ENCODE results near the gene C5orf34. TPM values are rescaled to one million over a fixed set of nuclear protein-coding genes. Genes with fewer than 3 reads are reported as not detected.
A peak's percentile ranks its signal among the peaks of the same experiment; 100 is the strongest.

C5orf34 gene
- polyA plus RNA-seq, 1 of the 3 experiments (the other 2 are of a cell fraction): 2.9 TPM

DNA sequence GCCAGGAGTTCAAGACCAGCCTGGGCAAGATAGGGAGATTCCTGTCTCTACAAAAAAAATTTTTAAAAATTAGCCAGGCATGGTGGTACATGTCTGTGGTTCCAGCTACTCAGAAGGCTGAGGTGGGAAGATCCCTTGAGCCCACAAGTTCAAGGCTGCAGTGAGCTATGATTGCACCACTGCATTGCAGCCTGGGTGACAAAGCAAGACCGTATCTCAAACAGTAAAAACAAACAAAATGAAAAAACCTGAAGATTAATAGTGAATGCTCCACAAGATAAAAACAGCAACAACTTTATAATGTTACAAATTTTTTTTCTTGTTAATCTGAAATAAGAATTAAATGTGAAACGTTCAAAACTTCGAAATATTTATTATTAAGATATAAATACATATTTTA is 28.6 kb downstream of the C5orf34 start:
- Histone ChIP-seq H3K27ac (ENCODE audit: low read depth in 2 of 2, low read length in 1 of 2) (no peak overlapping the region), H3K4me2 (no peak overlapping the region), H2AFZ (ENCODE audit: low read depth) (no peak overlapping the region), H3K36me3 (replicated peaks in 1 of 2; ENCODE audit: control insufficient read depth in 1 of 2, insufficient read depth in 2 of 2, low read length in 1 of 2) (peaks cover 24 to 39% of the 10 kb centered on the region in 2 experiments), H3K4me1 (ENCODE audit: control insufficient read depth in 1 of 2, insufficient read depth in 2 of 2, low read depth in 1 of 2, low read length in 1 of 2) (peaks cover 0 to 7% of the 10 kb centered on the region in 2 experiments; a peak in 2 of 4 replicates), H3F3A (replicated peaks; ENCODE audit: insufficient read depth) (peaks cover 5% of the 10 kb centered on the region), H4K20me1 (ENCODE audit: insufficient read depth) (no peaks in the 10 kb centered on the region), H3K4me3 (ENCODE audit: low read depth in 2 of 2, low read length in 1 of 2) (no peak overlapping the region), H3K27me3 (ENCODE audit: insufficient read depth) (no peaks in the 10 kb centered on the region), H3K9me3 (no peaks in the 10 kb centered on the region), H3K79me2 (ENCODE audit: insufficient read depth) (peaks cover 20% of the 10 kb centered on the region), H3K9me2 (no peaks in the 10 kb centered on the region), H3K9ac (no peak overlapping the region)
- no peak for DNase-seq
- ChIA-PET POLR2A (no interaction called here), CTCF (interaction anchor here (0.8 to 3.0 kb wide), 2 partner anchors 17 to 38 kb away, joined by 3 to 22 read pairs; no protein-coding TSS in a partner anchor)
- TF ChIP-seq MEF2A (IDR thresholded peaks at IDR 0.05; ENCODE audit: borderline replicate concordance, low read depth): no peak
- WGBS (ENCODE audit: low lambda C conversion rate): 94% methylated on average over 3 of the region's 3 CpGs

DNA sequence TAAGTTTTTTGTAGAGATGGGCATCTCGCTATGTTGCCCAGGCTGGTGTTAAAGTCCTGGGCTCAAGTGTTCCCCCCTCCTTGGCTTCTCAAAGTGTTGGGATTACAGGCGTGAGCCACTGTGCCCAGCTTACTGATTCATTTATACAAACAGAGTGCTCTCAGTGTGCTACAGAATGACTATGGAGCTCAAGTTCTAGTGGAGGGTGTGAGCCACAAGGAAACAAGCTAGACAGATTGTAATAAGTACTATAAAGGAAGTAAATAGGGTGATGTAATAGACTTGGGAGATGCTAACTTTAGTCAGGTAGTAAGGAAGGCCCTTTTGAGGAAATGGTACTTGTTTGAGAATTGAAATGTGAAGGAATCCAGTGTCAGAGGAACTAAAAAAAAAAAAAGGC is 29.5 kb downstream of the C5orf34 start:
- Histone ChIP-seq H4K20me1 (ENCODE audit: insufficient read depth) (no peaks in the 10 kb centered on the region), H3K9ac (no peak overlapping the region), H2AFZ (ENCODE audit: low read depth) (0 out of 2 replicates have a peak overlapping the region, but pooled peaks have one; percentile 67), H3F3A (replicated peaks; ENCODE audit: insufficient read depth) (peaks cover 5% of the 10 kb centered on the region), H3K36me3 (replicated peaks in 1 of 2; ENCODE audit: control insufficient read depth in 1 of 2, insufficient read depth in 2 of 2, low read length in 1 of 2) (peaks cover 14 to 33% of the 10 kb centered on the region in 2 experiments), H3K9me2 (no peaks in the 10 kb centered on the region), H3K4me2 (no peak overlapping the region), H3K79me2 (ENCODE audit: insufficient read depth) (peaks cover 22% of the 10 kb centered on the region), H3K4me1 (ENCODE audit: control insufficient read depth in 1 of 2, insufficient read depth in 2 of 2, low read depth in 1 of 2, low read length in 1 of 2) (peaks cover 0 to 7% of the 10 kb centered on the region in 2 experiments; a peak in 2 of 4 replicates), H3K27ac (ENCODE audit: low read depth in 2 of 2, low read length in 1 of 2) (no peak overlapping the region), H3K4me3 (ENCODE audit: low read depth in 2 of 2, low read length in 1 of 2) (no peak overlapping the region), H3K27me3 (ENCODE audit: insufficient read depth) (no peaks in the 10 kb centered on the region), H3K9me3 (no peaks in the 10 kb centered on the region)
- TF ChIP-seq EZH2phosphoT487 (IDR thresholded peaks at IDR 0.05; ENCODE audit: borderline replicate concordance, low read depth) (no peak), YY1 (IDR thresholded peaks at IDR 0.05; ENCODE audit: low read depth) (no peak), POLR2AphosphoS5 (IDR thresholded peaks at IDR 0.05; ENCODE audit: low read depth, low read length) (no peak), TEAD4 (IDR thresholded peaks at IDR 0.05; ENCODE audit: borderline replicate concordance, insufficient read depth) (no peak), GABPA (IDR thresholded peaks at IDR 0.05; ENCODE audit: low read depth) (no peak), MEF2A (IDR thresholded peaks at IDR 0.05; ENCODE audit: borderline replicate concordance, low read depth) (no peak), RXRA (IDR thresholded peaks at IDR 0.05; ENCODE audit: borderline replicate concordance, low read depth) (no peak), MXI1 (IDR thresholded peaks at IDR 0.05; ENCODE audit: low read depth, low read length) (no peak), NFIC (IDR thresholded peaks at IDR 0.05; ENCODE audit: borderline replicate concordance) (no peak)
- TF ChIP-seq, protein P1, sequence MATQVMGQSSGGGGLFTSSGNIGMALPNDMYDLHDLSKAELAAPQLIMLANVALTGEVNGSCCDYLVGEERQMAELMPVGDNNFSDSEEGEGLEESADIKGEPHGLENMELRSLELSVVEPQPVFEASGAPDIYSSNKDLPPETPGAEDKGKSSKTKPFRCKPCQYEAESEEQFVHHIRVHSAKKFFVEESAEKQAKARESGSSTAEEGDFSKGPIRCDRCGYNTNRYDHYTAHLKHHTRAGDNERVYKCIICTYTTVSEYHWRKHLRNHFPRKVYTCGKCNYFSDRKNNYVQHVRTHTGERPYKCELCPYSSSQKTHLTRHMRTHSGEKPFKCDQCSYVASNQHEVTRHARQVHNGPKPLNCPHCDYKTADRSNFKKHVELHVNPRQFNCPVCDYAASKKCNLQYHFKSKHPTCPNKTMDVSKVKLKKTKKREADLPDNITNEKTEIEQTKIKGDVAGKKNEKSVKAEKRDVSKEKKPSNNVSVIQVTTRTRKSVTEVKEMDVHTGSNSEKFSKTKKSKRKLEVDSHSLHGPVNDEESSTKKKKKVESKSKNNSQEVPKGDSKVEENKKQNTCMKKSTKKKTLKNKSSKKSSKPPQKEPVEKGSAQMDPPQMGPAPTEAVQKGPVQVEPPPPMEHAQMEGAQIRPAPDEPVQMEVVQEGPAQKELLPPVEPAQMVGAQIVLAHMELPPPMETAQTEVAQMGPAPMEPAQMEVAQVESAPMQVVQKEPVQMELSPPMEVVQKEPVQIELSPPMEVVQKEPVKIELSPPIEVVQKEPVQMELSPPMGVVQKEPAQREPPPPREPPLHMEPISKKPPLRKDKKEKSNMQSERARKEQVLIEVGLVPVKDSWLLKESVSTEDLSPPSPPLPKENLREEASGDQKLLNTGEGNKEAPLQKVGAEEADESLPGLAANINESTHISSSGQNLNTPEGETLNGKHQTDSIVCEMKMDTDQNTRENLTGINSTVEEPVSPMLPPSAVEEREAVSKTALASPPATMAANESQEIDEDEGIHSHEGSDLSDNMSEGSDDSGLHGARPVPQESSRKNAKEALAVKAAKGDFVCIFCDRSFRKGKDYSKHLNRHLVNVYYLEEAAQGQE (IDR thresholded peaks at IDR 0.05; ENCODE audit: low read depth, low read length): no peak
- TF ChIP-seq, protein P2, sequence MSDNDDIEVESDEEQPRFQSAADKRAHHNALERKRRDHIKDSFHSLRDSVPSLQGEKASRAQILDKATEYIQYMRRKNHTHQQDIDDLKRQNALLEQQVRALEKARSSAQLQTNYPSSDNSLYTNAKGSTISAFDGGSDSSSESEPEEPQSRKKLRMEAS (IDR thresholded peaks at IDR 0.05; ENCODE audit: low read depth): no peak
- TF ChIP-seq, protein P3, sequence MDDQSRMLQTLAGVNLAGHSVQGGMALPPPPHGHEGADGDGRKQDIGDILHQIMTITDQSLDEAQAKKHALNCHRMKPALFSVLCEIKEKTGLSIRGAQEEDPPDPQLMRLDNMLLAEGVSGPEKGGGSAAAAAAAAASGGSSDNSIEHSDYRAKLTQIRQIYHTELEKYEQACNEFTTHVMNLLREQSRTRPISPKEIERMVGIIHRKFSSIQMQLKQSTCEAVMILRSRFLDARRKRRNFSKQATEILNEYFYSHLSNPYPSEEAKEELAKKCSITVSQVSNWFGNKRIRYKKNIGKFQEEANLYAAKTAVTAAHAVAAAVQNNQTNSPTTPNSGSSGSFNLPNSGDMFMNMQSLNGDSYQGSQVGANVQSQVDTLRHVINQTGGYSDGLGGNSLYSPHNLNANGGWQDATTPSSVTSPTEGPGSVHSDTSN (IDR thresholded peaks at IDR 0.05): no peak
- no peak for DNase-seq
- 100% methylated on average over 2 of the region's 2 CpGs for WGBS (ENCODE audit: low lambda C conversion rate)
- CTCF ChIA-PET: interaction anchor here (0.7 to 3.0 kb wide), 5 partner anchors 13 to 379 kb away, joined by 3 to 22 read pairs (median 8); partner anchors contain the start of gene C5orf34
- POLR2A ChIA-PET: interaction anchor here (2.7 kb wide), 1 partner anchor 30 kb away, joined by 28 read pairs; the partner anchor contains the start of gene C5orf34
